GM12892 (cell line): ENCODE measurements around the gene ZBTB49.

Experiments
- POLR2A ChIP-seq: IDR thresholded peaks from 2 replicates; pipeline ENCODE4 v1.6.1; 2011; ENCODE audit warnings: low read depth, low read length, control low read depth
- POLR2AphosphoS5 ChIP-seq: IDR thresholded peaks from 2 replicates; pipeline ENCODE4 v1.6.1; 2011; ENCODE audit warnings: low read depth, low read length, control low read depth
- TAF1 ChIP-seq: IDR thresholded peaks from 2 replicates; pipeline ENCODE4 v1.6.1; 2011; ENCODE audit warnings: low read depth, mild to moderate bottlenecking, control low read depth, low read length, borderline replicate concordance

- TF ChIP-seq TAF1 (no peak), POLR2A (no peak), POLR2AphosphoS5 (no peak)
These were observed 65.3 kb downstream of the ZBTB49 start for GRCh38 chr4:4355302-4355701.
